Cardiac muscle cell (in vitro differentiated cells and primary cell): ENCODE measurements around the gene SEC14L3. TPM values are rescaled to one million over a fixed set of nuclear protein-coding genes. Genes with fewer than 3 reads are reported as not detected.

Source experiments
- DNase-seq, 2 donors: peaks; one replicate each; pipeline versions ENCODE4 v3.0.0 to v3.0.0-alpha.2; 2010 to 2017; ENCODE audit warnings: low read depth in 1 of 2, low spot score in 1 of 2
- H3K27ac ChIP-seq: fragments of 200-600 bp; sonication (generic); 2 replicates; pipeline ENCODE4 v1.5.1; 2016
- H3K27me3 ChIP-seq: fragments of 200-600 bp; sonication (generic); 2 replicates; pipeline ENCODE4 v1.6.0; 2016; ENCODE audit warnings: control low read depth
- H3K36me3 ChIP-seq: fragments of 200-600 bp; sonication (generic); 2 replicates; pipeline ENCODE4 v1.5.1; 2016; ENCODE audit warnings: control low read depth
- H3K4me1 ChIP-seq: fragments of 200-600 bp; sonication (generic); 2 replicates; pipeline ENCODE4 v1.8.1; 2017; ENCODE audit warnings: low read depth, mild to moderate bottlenecking, mixed run types
- H3K4me3 ChIP-seq: fragments of 200-600 bp; sonication (generic); 2 replicates; pipeline ENCODE4 v1.5.1; 2016; ENCODE audit warnings: mild to moderate bottlenecking
- H3K9me3 ChIP-seq: fragments of 200-600 bp; sonication (generic); 2 replicates; pipeline ENCODE4 v1.5.1; 2017; ENCODE audit warnings: low read depth, mild to moderate bottlenecking, control low read depth
- CTCF ChIP-seq: IDR thresholded peaks from 2 replicates; pipeline ENCODE4 v1.5.1; 2012; ENCODE audit warnings: low read depth, mild to moderate bottlenecking, low read length
- polyA plus RNA-seq: library from polyadenylated mRNA; unstranded; fragments of >200 nt; fragmentation: Nextera tagmentation; extraction: Ambion mirVana; gene quantifications from 2 replicates; pipeline ENCODE4 v1.2.1, GENCODE V29; 2016
- total RNA-seq: library from RNA; depleted of rRNA; stranded (reverse); fragments of >200 nt; gene quantifications from 2 replicates; pipeline ENCODE4 v1.2.3, GENCODE V29; 2016

SEC14L3 gene
- total and polyA plus RNA-seq, 2 experiments from 2014 or later: not detected

GRCh38 chr22:30433773-30434172 lies 38.0 kb downstream of the SEC14L3 start:
- TF ChIP-seq CTCF: no peak
- Histone ChIP-seq H3K36me3 (no peaks in the 10 kb centered on the region), H3K4me3 (no peak overlapping the region)

DNA sequence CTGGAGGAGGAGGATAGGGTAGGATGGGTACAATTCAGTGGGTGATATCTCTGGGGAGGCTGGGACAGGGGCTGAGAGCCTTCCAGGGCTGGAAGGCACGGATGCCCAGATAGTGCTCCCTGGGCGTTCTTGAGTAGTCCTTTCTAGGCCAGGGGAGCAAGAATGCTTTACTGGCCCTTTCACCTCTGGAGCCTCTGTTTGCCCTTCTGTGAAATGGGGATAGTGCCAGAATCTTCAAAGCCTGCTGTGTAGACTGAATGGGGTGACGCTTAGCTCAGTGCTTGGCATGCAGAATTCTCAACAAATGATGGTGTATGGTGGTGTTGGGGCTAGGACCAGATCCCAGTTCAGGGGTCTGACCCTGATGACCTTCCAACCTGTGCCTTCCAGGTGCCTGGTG lies 38.6 kb downstream of the SEC14L3 start:
- H3K4me3 ChIP-seq: no peak overlapping the region
- H3K9me3 ChIP-seq: no peaks in the 10 kb centered on the region
- no peak for TF ChIP-seq CTCF
- no peak overlapping the region for H3K27ac ChIP-seq
- DNase-seq: no peak
- H3K4me1 ChIP-seq: no peaks in the 10 kb centered on the region
- no peaks in the 10 kb centered on the region for H3K27me3 ChIP-seq
- H3K36me3 ChIP-seq: peaks cover 4% of the 10 kb centered on the region

More at GRCh38 chr22:30433773-30434172, 38.0 kb downstream of the SEC14L3 start:
- Histone ChIP-seq H3K9me3 (no peaks in the 10 kb centered on the region), H3K4me1 (no peaks in the 10 kb centered on the region), H3K27ac (no peak overlapping the region), H3K27me3 (no peaks in the 10 kb centered on the region)
- DNase-seq: no peak

- Histone ChIP-seq H3K9me3 (no peaks in the 10 kb centered on the region), H3K27ac (no peak overlapping the region), H3K27me3 (no peaks in the 10 kb centered on the region), H3K4me3 (no peak overlapping the region), H3K4me1 (no peaks in the 10 kb centered on the region), H3K36me3 (peaks cover 4% of the 10 kb centered on the region)
- no peak for TF ChIP-seq CTCF
- DNase-seq: no peak
Observed at GRCh38 chr22:30432520-30432919, 39.3 kb downstream of the SEC14L3 start.

DNA sequence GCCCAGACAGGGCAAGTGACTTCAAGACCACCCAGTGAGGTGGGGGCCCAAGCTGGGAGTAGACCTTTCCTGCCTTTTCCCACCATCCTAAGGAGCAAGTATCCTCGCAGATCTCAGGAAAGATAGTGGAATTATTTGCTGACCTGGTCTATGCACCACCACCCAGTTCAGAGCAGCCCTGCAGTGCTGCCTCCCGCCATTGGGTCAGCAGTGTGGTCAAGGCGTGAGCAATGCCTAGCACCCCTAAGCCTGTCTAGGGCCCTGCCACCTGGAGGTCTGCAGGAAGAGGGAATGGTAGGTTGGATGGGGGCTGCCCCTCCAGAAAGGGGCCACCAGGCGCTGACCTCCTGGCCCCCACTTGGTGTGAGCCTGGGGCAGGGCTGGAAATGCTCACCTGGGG lies 39.7 kb downstream of the SEC14L3 start:
- H3K27me3 ChIP-seq: no peaks in the 10 kb centered on the region
- DNase-seq: no peak
- H3K9me3 ChIP-seq: no peaks in the 10 kb centered on the region
- no peak overlapping the region for H3K4me3 ChIP-seq
- peaks cover 4% of the 10 kb centered on the region for H3K36me3 ChIP-seq
- no peak overlapping the region for H3K27ac ChIP-seq
- TF ChIP-seq CTCF: no peak
- H3K4me1 ChIP-seq: no peaks in the 10 kb centered on the region

DNA sequence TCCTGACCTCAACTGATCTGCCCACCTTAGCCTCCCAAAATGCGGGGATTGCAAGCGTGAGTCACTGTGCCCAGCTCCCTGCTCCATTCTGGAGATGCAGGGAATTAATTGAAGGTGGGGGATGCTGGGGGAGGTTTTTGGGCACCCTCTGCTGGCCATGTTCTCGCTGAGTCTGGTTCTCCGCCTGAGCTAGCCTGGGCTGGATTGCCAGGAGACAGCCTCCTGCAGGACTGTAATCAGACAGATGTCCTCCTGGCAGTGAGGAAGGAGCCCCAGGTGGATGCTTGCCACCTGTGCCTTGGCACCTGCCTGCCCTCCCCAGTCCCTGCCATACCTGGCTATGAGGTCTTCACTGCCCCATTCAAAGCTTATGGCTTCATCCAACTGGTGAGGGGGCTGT lies 40.9 kb downstream of the SEC14L3 start:
- Histone ChIP-seq H3K36me3 (peaks cover 4% of the 10 kb centered on the region), H3K27me3 (no peaks in the 10 kb centered on the region), H3K27ac (no peak overlapping the region), H3K4me3 (no peak overlapping the region), H3K9me3 (no peaks in the 10 kb centered on the region), H3K4me1 (no peaks in the 10 kb centered on the region)
- no peak for TF ChIP-seq CTCF
- no peak for DNase-seq

DNA sequence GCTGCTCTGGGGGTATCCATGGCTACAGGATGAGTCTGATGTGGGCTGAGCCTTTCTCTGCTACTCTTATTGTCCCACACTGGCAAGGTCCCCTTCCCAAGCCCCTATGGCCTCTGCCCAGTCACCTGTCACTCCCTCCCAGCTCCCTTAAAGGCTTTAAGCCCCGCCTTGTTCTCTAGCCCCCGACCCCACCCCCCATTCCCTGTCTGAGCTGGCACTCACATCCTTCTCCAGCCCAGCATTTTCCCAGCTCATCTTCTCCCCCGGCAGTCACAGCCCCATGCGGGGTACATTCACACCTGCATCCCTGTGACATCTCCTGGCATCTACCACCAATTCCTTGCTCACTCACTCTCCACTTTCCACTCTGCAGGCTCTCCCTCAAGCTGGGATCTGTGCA lies 41.9 kb downstream of the SEC14L3 start:
- Histone ChIP-seq H3K9me3 (no peaks in the 10 kb centered on the region), H3K27ac (no peak overlapping the region), H3K36me3 (peaks cover 4% of the 10 kb centered on the region), H3K4me3 (no peak overlapping the region), H3K27me3 (no peaks in the 10 kb centered on the region), H3K4me1 (no peaks in the 10 kb centered on the region)
- no peak for TF ChIP-seq CTCF
- DNase-seq: no peak
